GM23338 (cell line): ENCODE measurements around the gene TRIM72.

Source experiments
- CREB1 ChIP-seq: fragments of 250-450 bp; sonication (Bioruptor Pico); IDR thresholded peaks from 2 replicates; pipeline ENCODE4 v1.5.0; 2020; ENCODE audit warnings: low read depth, mild to moderate bottlenecking, moderate library complexity
- CTCF ChIP-seq, 2 experiments: fragments of 200-600 bp in 1 of 2; sonication (generic) in 1 of 2; conservative IDR thresholded peaks; 2 replicates each; pipeline versions ENCODE4 v1.5.1 to v1.6.1; 2016 to 2017; ENCODE audit warnings: antibody characterized with exemption in 2 of 2, low read depth in 2 of 2, mild to moderate bottlenecking in 2 of 2, moderate library complexity in 1 of 2
- EZH2 ChIP-seq: fragments of 200-600 bp; sonication (generic); IDR thresholded peaks from one replicate; pipeline ENCODE4 v1.8.0; 2017; ENCODE audit warnings: antibody characterized with exemption, mild to moderate bottlenecking, low read depth; ENCODE audit not compliant: unreplicated experiment
- EZH2phosphoT487 ChIP-seq: fragments of 200-600 bp; sonication (generic); IDR thresholded peaks from one replicate; pipeline ENCODE4 v1.8.1; 2018; ENCODE audit warnings: antibody characterized with exemption; ENCODE audit not compliant: unreplicated experiment
- JUNB ChIP-seq: IDR thresholded peaks from one replicate; pipeline ENCODE4 v1.6.1; 2016; ENCODE audit warnings: antibody characterized with exemption; ENCODE audit not compliant: unreplicated experiment
- POLR2AphosphoS5 ChIP-seq: IDR thresholded peaks from 2 replicates; pipeline ENCODE4 v1.6.1; 2016; ENCODE audit warnings: antibody characterized with exemption, low read depth
- STAT1 ChIP-seq: IDR thresholded peaks from one replicate; pipeline ENCODE4 v1.6.1; 2016; ENCODE audit warnings: antibody characterized with exemption; ENCODE audit not compliant: unreplicated experiment
- TF ChIP-seq, protein P1 (sequence below): IDR thresholded peaks from 2 replicates; pipeline ENCODE4 v1.6.1; 2016; ENCODE audit warnings: antibody characterized with exemption
- TF ChIP-seq, protein P2 (sequence below): IDR thresholded peaks from one replicate; pipeline ENCODE4 v1.6.1; 2018; ENCODE audit warnings: antibody characterized with exemption; ENCODE audit not compliant: unreplicated experiment

DNA sequence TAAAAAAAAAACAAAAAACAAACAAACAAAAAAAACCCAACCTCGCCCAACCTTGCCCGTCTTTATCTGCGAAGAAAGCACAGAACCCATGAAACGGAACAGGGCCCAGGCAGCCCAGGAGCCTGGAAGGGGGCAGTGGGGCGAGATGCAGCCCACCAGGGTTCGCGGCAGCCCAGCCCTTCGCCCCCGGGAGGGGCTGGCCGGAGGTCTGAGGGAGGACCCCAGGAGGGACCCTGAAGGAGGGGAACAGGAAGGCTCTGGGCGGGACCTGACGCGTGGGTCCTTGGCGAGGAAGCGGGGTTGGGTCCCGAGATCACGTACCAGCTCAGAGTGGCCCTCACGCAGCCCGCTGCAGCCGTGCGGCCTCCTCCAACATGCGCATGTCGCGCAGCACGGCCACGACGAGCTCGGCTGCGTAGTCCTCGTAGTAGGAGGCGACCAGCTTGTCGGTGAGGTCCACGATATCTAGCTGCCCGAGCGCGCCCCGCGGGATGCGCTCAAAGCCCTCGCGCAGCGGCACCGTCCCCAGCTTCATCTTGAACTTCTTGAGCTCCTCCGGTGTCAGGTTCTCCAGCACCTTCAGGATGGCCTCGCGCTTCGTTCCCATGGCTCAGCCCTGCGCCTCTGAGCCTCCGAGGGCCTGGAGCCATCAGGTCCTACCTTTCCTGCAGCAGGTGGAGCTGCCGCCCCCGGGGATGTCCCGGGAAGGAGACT is 2.7 kb downstream of the TRIM72 start, which contains the start of gene PYDC1:
- TF ChIP-seq CTCF (conservative IDR thresholded peaks at IDR 0.05; ENCODE audit: low read depth in 2 of 2) (peak in 1 of 2 experiments; percentile 42; a peak in 2 of 4 replicates), POLR2AphosphoS5 (no peak), EZH2 (no peak), JUNB (no peak), CREB1 (no peak), EZH2phosphoT487 (no peak), STAT1 (no peak)
- TF ChIP-seq, protein P1, sequence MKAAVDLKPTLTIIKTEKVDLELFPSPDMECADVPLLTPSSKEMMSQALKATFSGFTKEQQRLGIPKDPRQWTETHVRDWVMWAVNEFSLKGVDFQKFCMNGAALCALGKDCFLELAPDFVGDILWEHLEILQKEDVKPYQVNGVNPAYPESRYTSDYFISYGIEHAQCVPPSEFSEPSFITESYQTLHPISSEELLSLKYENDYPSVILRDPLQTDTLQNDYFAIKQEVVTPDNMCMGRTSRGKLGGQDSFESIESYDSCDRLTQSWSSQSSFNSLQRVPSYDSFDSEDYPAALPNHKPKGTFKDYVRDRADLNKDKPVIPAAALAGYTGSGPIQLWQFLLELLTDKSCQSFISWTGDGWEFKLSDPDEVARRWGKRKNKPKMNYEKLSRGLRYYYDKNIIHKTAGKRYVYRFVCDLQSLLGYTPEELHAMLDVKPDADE = no peak
- TF ChIP-seq, protein P2, sequence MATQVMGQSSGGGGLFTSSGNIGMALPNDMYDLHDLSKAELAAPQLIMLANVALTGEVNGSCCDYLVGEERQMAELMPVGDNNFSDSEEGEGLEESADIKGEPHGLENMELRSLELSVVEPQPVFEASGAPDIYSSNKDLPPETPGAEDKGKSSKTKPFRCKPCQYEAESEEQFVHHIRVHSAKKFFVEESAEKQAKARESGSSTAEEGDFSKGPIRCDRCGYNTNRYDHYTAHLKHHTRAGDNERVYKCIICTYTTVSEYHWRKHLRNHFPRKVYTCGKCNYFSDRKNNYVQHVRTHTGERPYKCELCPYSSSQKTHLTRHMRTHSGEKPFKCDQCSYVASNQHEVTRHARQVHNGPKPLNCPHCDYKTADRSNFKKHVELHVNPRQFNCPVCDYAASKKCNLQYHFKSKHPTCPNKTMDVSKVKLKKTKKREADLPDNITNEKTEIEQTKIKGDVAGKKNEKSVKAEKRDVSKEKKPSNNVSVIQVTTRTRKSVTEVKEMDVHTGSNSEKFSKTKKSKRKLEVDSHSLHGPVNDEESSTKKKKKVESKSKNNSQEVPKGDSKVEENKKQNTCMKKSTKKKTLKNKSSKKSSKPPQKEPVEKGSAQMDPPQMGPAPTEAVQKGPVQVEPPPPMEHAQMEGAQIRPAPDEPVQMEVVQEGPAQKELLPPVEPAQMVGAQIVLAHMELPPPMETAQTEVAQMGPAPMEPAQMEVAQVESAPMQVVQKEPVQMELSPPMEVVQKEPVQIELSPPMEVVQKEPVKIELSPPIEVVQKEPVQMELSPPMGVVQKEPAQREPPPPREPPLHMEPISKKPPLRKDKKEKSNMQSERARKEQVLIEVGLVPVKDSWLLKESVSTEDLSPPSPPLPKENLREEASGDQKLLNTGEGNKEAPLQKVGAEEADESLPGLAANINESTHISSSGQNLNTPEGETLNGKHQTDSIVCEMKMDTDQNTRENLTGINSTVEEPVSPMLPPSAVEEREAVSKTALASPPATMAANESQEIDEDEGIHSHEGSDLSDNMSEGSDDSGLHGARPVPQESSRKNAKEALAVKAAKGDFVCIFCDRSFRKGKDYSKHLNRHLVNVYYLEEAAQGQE = no peak
